Measurements from ENCODE around the gene MSANTD2. TPM values are rescaled to one million over a fixed set of nuclear protein-coding genes. Genes with fewer than 3 reads are reported as not detected.

The MSANTD2 gene
- total RNA-seq, 1 donor from 2014 or later, result 18.7 TPM

- H3K36me3 Mint-ChIP-seq (ENCODE audit: low read depth, unreplicated experiment), result no peaks in the 10 kb centered on the region
- no peak overlapping the region for H3K4me3 Mint-ChIP-seq (ENCODE audit: unreplicated experiment)
- TF ChIP-seq EZH2 (IDR thresholded peaks at IDR 0.05; ENCODE audit: insufficient read depth, low read length), result no peak
- TF ChIP-seq CTCF (IDR thresholded peaks at IDR 0.05; ENCODE audit: insufficient read depth, low read depth, low read length), result no peak
- Histone ChIP-seq H4K20me1 (ENCODE audit: insufficient read depth, low read length) (no peaks in the 10 kb centered on the region), H3K4me3 (ENCODE audit: insufficient read depth, low read depth, low read length) (no peak overlapping the region), H3K4me2 (ENCODE audit: low read length) (no peak overlapping the region), H3K27me3 (ENCODE audit: insufficient read depth, low read length) (peaks cover 2% of the 10 kb centered on the region), H2AFZ (ENCODE audit: low read depth, low read length) (no peak overlapping the region), H3K27ac (ENCODE audit: low read depth, low read length) (no peak overlapping the region), H3K36me3 (ENCODE audit: insufficient read depth, low read length) (no peaks in the 10 kb centered on the region), H3K9me3 (ENCODE audit: insufficient read depth, low read depth, low read length) (no peaks in the 10 kb centered on the region), H3K4me1 (ENCODE audit: insufficient read depth, low read length) (peaks cover 37% of the 10 kb centered on the region), H3K9ac (ENCODE audit: low read length) (no peak overlapping the region), H3K79me2 (ENCODE audit: insufficient read depth, low read length) (no peaks in the 10 kb centered on the region)
- FAIRE-seq, result no peak
- peaks cover 21% of the 10 kb centered on the region for H3K4me1 Mint-ChIP-seq (ENCODE audit: low read depth, unreplicated experiment)
- DNase-seq (ENCODE audit: low read depth), result no peak
- H3K27me3 Mint-ChIP-seq (ENCODE audit: low read depth, unreplicated experiment), result peaks cover 56% of the 10 kb centered on the region
- H3K9me3 Mint-ChIP-seq (ENCODE audit: unreplicated experiment), result no peaks in the 10 kb centered on the region
- no peak overlapping the region for H3K27ac Mint-ChIP-seq (ENCODE audit: unreplicated experiment)
Observed at GRCh38 chr11:124751391-124751740, 48.8 kb downstream of the MSANTD2 start.

GRCh38 chr11:124749912-124750311 lies 50.3 kb downstream of the MSANTD2 start:
- no peak overlapping the region for H3K4me2 ChIP-seq (ENCODE audit: low read length)
- no peak for DNase-seq (ENCODE audit: low read depth)
- H3K27me3 Mint-ChIP-seq (ENCODE audit: low read depth, unreplicated experiment), result peaks cover 58% of the 10 kb centered on the region

More at GRCh38 chr11:124749912-124750311, 50.3 kb downstream of the MSANTD2 start:
- Histone ChIP-seq H2AFZ (ENCODE audit: low read depth, low read length) (no peak overlapping the region), H3K4me3 (ENCODE audit: insufficient read depth, low read depth, low read length) (no peak overlapping the region), H3K79me2 (ENCODE audit: insufficient read depth, low read length) (no peaks in the 10 kb centered on the region), H3K36me3 (ENCODE audit: insufficient read depth, low read length) (no peaks in the 10 kb centered on the region), H3K4me1 (ENCODE audit: insufficient read depth, low read length) (peaks cover 42% of the 10 kb centered on the region), H4K20me1 (ENCODE audit: insufficient read depth, low read length) (no peaks in the 10 kb centered on the region), H3K27me3 (ENCODE audit: insufficient read depth, low read length) (peaks cover 7% of the 10 kb centered on the region), H3K9me3 (ENCODE audit: insufficient read depth, low read depth, low read length) (no peaks in the 10 kb centered on the region), H3K9ac (ENCODE audit: low read length) (no peak overlapping the region), H3K27ac (ENCODE audit: low read depth, low read length) (no peak overlapping the region)
- Mint-ChIP-seq H3K4me3 (ENCODE audit: unreplicated experiment) (no peak overlapping the region), H3K36me3 (ENCODE audit: low read depth, unreplicated experiment) (no peaks in the 10 kb centered on the region), H3K27ac (ENCODE audit: unreplicated experiment) (no peak overlapping the region), H3K4me1 (ENCODE audit: low read depth, unreplicated experiment) (peaks cover 21% of the 10 kb centered on the region), H3K9me3 (ENCODE audit: unreplicated experiment) (no peaks in the 10 kb centered on the region)
- no peak for FAIRE-seq
- no peak for TF ChIP-seq CTCF (IDR thresholded peaks at IDR 0.05; ENCODE audit: insufficient read depth, low read depth, low read length)
- TF ChIP-seq EZH2 (IDR thresholded peaks at IDR 0.05; ENCODE audit: insufficient read depth, low read length), result no peak
